ENCODE results near the gene IL34. TPM values are rescaled to one million over a fixed set of nuclear protein-coding genes. Genes with fewer than 3 reads are reported as not detected.

The IL34 gene
- total and polyA plus RNA-seq, 2 of the 13 experiments (the other 11 are each of a cell fraction or from before 2014, with no cell fraction given), result 1.2 to 1.3 TPM

GRCh38 chr16:70685061-70685937, 38.9 kb downstream of the IL34 start (continued):
- peak; percentile 43; the same call in 1 of the 2 replicates for TF ChIP-seq ATF3 (CRISPR knock-in tag; IDR thresholded peaks at IDR 0.05)
- TF ChIP-seq HMG20A (CRISPR knock-in tag; IDR thresholded peaks at IDR 0.05; ENCODE audit: borderline replicate concordance), result no peak
- no peak for TF ChIP-seq MAFG (CRISPR knock-in tag; IDR thresholded peaks at IDR 0.05)
- no peak for TF ChIP-seq SNAPC2 (CRISPR knock-in tag; IDR thresholded peaks at IDR 0.05)
- TF ChIP-seq ZNF713 (CRISPR knock-in tag; IDR thresholded peaks at IDR 0.05), result no peak
- TF ChIP-seq MTERF4 (CRISPR knock-in tag; IDR thresholded peaks at IDR 0.05), result 0 out of 2 replicates have a peak, but pooled peaks have one; percentile 41
- no peak for TF ChIP-seq ZFP41 (CRISPR knock-in tag; IDR thresholded peaks at IDR 0.05; ENCODE audit: borderline replicate concordance)
- no peak for TF ChIP-seq U2AF1 (optimal IDR thresholded peaks at IDR 0.05; ENCODE audit: low read depth, low read length)
- no peak for TF ChIP-seq CREM (IDR thresholded peaks at IDR 0.05)
- no peak for TF ChIP-seq CREM (CRISPR knock-in tag; IDR thresholded peaks at IDR 0.05)
- no peak for TF ChIP-seq RXRB (CRISPR knock-in tag; IDR thresholded peaks at IDR 0.05; ENCODE audit: borderline replicate concordance)
- no peak for TF ChIP-seq SOX6 (IDR thresholded peaks at IDR 0.05)
- TF ChIP-seq SOX6 (CRISPR knock-in tag; IDR thresholded peaks at IDR 0.05), result no peak; the same call in 1 of the 2 replicates
- TF ChIP-seq ZNF503 (CRISPR knock-in tag; IDR thresholded peaks at IDR 0.05), result no peak
- TF ChIP-seq DBP (CRISPR knock-in tag; IDR thresholded peaks at IDR 0.05; ENCODE audit: not compliant biosample characterization), result no peak
- TF ChIP-seq RBAK (CRISPR knock-in tag; IDR thresholded peaks at IDR 0.05), result no peak
- TF ChIP-seq ZNF567 (CRISPR knock-in tag; IDR thresholded peaks at IDR 0.05; ENCODE audit: borderline replicate concordance), result no peak
- no peak for TF ChIP-seq RORA (CRISPR knock-in tag; IDR thresholded peaks at IDR 0.05)
- no peak for TF ChIP-seq CCDC6 (CRISPR knock-in tag; IDR thresholded peaks at IDR 0.05)
- 0 out of 2 replicates have a peak, but pooled peaks have one; percentile 12 for TF ChIP-seq ESRRA (CRISPR knock-in tag; IDR thresholded peaks at IDR 0.05; ENCODE audit: low read depth)
- no peak for TF ChIP-seq MXI1 (IDR thresholded peaks at IDR 0.05; ENCODE audit: borderline replicate concordance, low read depth, low read length)
- no peak for TF ChIP-seq ZNF841 (CRISPR knock-in tag; IDR thresholded peaks at IDR 0.05; ENCODE audit: borderline replicate concordance)
- no peak for TF ChIP-seq NFE2L1 (CRISPR knock-in tag; IDR thresholded peaks at IDR 0.05; ENCODE audit: borderline replicate concordance)
- peak; percentile 40 for TF ChIP-seq POLR2G (IDR thresholded peaks at IDR 0.05; ENCODE audit: low read depth, low read length)
- TF ChIP-seq ZNF569 (CRISPR knock-in tag; IDR thresholded peaks at IDR 0.05; ENCODE audit: borderline replicate concordance), result no peak
- TF ChIP-seq SYNCRIP (IDR thresholded peaks at IDR 0.05; ENCODE audit: insufficient read depth, low read depth, low read length), result no peak
